Endothelial cell of umbilical vein (primary cell): ENCODE measurements around the gene PSAT1.

Experiments used
- GATA2 ChIP-seq: IDR thresholded peaks from 2 replicates; pipeline ENCODE4 v1.7.0; 2011; ENCODE audit warnings: low read depth, mild to moderate bottlenecking, moderate library complexity, mixed read lengths, low read length; ENCODE audit not compliant: insufficient read length, insufficient read depth
- MYC ChIP-seq: IDR thresholded peaks from one replicate; pipeline ENCODE4 v1.6.1; 2011; ENCODE audit warnings: mild to moderate bottlenecking, low read depth, low read length
- POLR2A ChIP-seq: IDR thresholded peaks from 2 replicates; pipeline ENCODE4 v1.6.1; 2012; ENCODE audit warnings: low read depth, mild to moderate bottlenecking, control low read depth, low read length
- TF ChIP-seq, protein P1 (sequence below), 2 donors: IDR thresholded peaks; 1 replicate in 1 of 2; 2 replicates in 1 of 2; pipeline ENCODE4 v1.5.1; 2011; ENCODE audit warnings: low read length in 2 of 2, mild to moderate bottlenecking in 2 of 2, moderate library complexity in 2 of 2, control low read depth in 1 of 2, inconsistent platforms in 1 of 2, low read depth in 1 of 2; ENCODE audit not compliant: insufficient read depth in 1 of 2; ENCODE audit errors: extremely low read depth in 1 of 2

GRCh38 chr9:78326564-78326963 lies 29.6 kb downstream of the PSAT1 start:
- no peak for TF ChIP-seq GATA2
- no peak for TF ChIP-seq MYC
- TF ChIP-seq, protein P1, sequence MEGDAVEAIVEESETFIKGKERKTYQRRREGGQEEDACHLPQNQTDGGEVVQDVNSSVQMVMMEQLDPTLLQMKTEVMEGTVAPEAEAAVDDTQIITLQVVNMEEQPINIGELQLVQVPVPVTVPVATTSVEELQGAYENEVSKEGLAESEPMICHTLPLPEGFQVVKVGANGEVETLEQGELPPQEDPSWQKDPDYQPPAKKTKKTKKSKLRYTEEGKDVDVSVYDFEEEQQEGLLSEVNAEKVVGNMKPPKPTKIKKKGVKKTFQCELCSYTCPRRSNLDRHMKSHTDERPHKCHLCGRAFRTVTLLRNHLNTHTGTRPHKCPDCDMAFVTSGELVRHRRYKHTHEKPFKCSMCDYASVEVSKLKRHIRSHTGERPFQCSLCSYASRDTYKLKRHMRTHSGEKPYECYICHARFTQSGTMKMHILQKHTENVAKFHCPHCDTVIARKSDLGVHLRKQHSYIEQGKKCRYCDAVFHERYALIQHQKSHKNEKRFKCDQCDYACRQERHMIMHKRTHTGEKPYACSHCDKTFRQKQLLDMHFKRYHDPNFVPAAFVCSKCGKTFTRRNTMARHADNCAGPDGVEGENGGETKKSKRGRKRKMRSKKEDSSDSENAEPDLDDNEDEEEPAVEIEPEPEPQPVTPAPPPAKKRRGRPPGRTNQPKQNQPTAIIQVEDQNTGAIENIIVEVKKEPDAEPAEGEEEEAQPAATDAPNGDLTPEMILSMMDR (IDR thresholded peaks at IDR 0.05; ENCODE audit: extremely low read depth in 1 of 2, insufficient read depth in 1 of 2, low read depth in 1 of 2, low read length in 2 of 2) = no peak
- no peak for TF ChIP-seq POLR2A
